T-cell (primary cell): Measurements from ENCODE around the gene ILDR2. TPM values are rescaled to one million over a fixed set of nuclear protein-coding genes. Genes with fewer than 3 reads are reported as not detected.

Source experiments
- ATAC-seq, 4 experiments: fragments of 200-7000 bp in 3 of 4; fragments of 150-1000 bp in 1 of 4; cut with Tn5 transposase; replicated peaks in 1 of 4; 1 replicate in 3 of 4; 2 replicates in 1 of 4; pipeline ENCODE4 v1.10.0; 2021; ENCODE audit warnings: moderate library complexity in 3 of 4, mild to moderate bottlenecking in 2 of 4, moderate number of reproducible peaks in 1 of 4
- CTCF ChIA-PET, 2 donors: fragments of 300-600 bp; sonication (Branson Sonifier 250); formaldehyde crosslinking; loops; one replicate each; lab custom pipeline; 2022; ENCODE audit warnings: antibody characterized with exemption in 2 of 2; lab: Charles Lee
- POLR2A ChIA-PET, 2 donors: fragments of 300-600 bp; sonication (Branson Sonifier 250); formaldehyde crosslinking; loops; one replicate each; lab custom pipeline; 2022; ENCODE audit warnings: antibody characterized with exemption in 2 of 2; lab: Charles Lee
- DNase-seq, 35 experiments: peaks; one replicate each; pipeline versions ENCODE4 v3.0.0 to v3.0.0-alpha.2; 2013 to 2023
- H3K27ac ChIP-seq: one replicate; pipeline ENCODE4 v1.5.1; 2013; ENCODE audit warnings: low read length
- H3K27me3 ChIP-seq, 2 experiments: replicated peaks in 1 of 2; 1 replicate in 1 of 2; 2 replicates in 1 of 2; pipeline versions ENCODE4 v1.6.1 to v1.7.0; 2013; ENCODE audit warnings: low read length in 1 of 2, mixed read lengths in 1 of 2; ENCODE audit not compliant: control insufficient read depth in 2 of 2, insufficient read depth in 2 of 2; ENCODE audit errors: extremely low read depth in 1 of 2
- H3K36me3 ChIP-seq, 2 donors: 1 replicate in 1 of 2; 2 replicates in 1 of 2; pipeline versions ENCODE4 v1.6.1 to v1.7.0; 2013; ENCODE audit warnings: low read length in 1 of 2; ENCODE audit not compliant: control insufficient read depth in 2 of 2, insufficient read depth in 1 of 2; ENCODE audit errors: extremely low read depth in 1 of 2
- H3K4me1 ChIP-seq, 2 experiments: 1 replicate in 1 of 2; 2 replicates in 1 of 2; pipeline versions ENCODE4 v1.6.1 to v1.7.0; 2013; ENCODE audit warnings: low read length in 2 of 2, mixed read lengths in 1 of 2; ENCODE audit not compliant: insufficient read depth in 2 of 2, control insufficient read depth in 1 of 2; ENCODE audit errors: extremely low read depth in 1 of 2
- H3K4me3 ChIP-seq, 2 donors: 1 replicate in 1 of 2; 2 replicates in 1 of 2; pipeline versions ENCODE4 v1.5.1 to v1.7.0; 2013; ENCODE audit warnings: mild to moderate bottlenecking in 2 of 2, low read length in 1 of 2, moderate library complexity in 1 of 2; ENCODE audit not compliant: control insufficient read depth in 1 of 2; ENCODE audit errors: extremely low read depth in 1 of 2
- H3K9me3 ChIP-seq: 2 replicates; pipeline ENCODE4 v1.7.0; 2013
- H3K27ac Mint-ChIP-seq, 2 donors: one replicate each; pipeline ENCODE4 v1.8.0; 2020 to 2021; ENCODE audit warnings: mild to moderate bottlenecking in 2 of 2, mixed read lengths in 2 of 2
- H3K27me3 Mint-ChIP-seq, 2 donors: one replicate each; pipeline ENCODE4 v1.8.0; 2021 to 2022; ENCODE audit warnings: mixed read lengths in 2 of 2
- H3K36me3 Mint-ChIP-seq: one replicate; pipeline ENCODE4 v1.8.0; 2021; ENCODE audit warnings: mixed read lengths
- H3K4me1 Mint-ChIP-seq, 3 donors: one replicate each; pipeline ENCODE4 v1.8.0; 2020 to 2022; ENCODE audit warnings: mixed read lengths in 3 of 3, mild to moderate bottlenecking in 1 of 3
- H3K4me3 Mint-ChIP-seq, 3 donors: one replicate each; pipeline ENCODE4 v1.8.0; 2020 to 2022; ENCODE audit warnings: mild to moderate bottlenecking in 3 of 3, mixed read lengths in 3 of 3, moderate library complexity in 3 of 3
- H3K9me3 Mint-ChIP-seq, 3 donors: one replicate each; pipeline ENCODE4 v1.8.0; 2020 to 2022; ENCODE audit warnings: mixed read lengths in 3 of 3
- WGBS: methylation state at CpG from one replicate; pipeline ENCODE4 v1.1.5; 2013; ENCODE audit warnings: missing lambda C conversion rate; ENCODE audit not compliant: insufficient coverage; 5-methylcytosine and 5-hydroxymethylcytosine counted together
- total RNA-seq, 35 experiments: library from RNA in 6 of 35; stranded (reverse) in 6 of 35; fragments of 120-200 nt in 1 of 35; gene quantifications; one replicate each; pipeline versions ENCODE4 v1.2.1 to v1.2.4 and lab custom pipeline; 2013 to 2026

ILDR2 gene
- total RNA-seq, 5 donors from 2014 or later (not counting 1 experiment from before 2014, with no cell fraction given) = 0.13 to 0.61 (median 0.30) TPM

- Histone ChIP-seq H3K36me3 (no peaks in the 10 kb centered on the region), H3K27ac (no peak overlapping the region), H3K4me1 (peaks cover 11 to 20% of the 10 kb centered on the region in 2 experiments), H3K9me3 (no peaks in the 10 kb centered on the region), H3K4me3 (no peak overlapping the region), H3K27me3 (peaks cover 0 to 17% of the 10 kb centered on the region in 2 experiments)
- no peak overlapping the region for H3K4me3 Mint-ChIP-seq
- H3K4me1 Mint-ChIP-seq = peaks cover 23 to 31% (median 28%) of the 10 kb centered on the region in 3 donors
- POLR2A ChIA-PET = no interaction called here
- no peak for DNase-seq
- no CpG with 5 or more reads among the region's 2 CpGs for WGBS
- ATAC-seq = no peak
- CTCF ChIA-PET = no interaction called here
- peaks cover 16 to 33% of the 10 kb centered on the region in 2 donors for H3K27me3 Mint-ChIP-seq
- H3K27ac Mint-ChIP-seq = no peak overlapping the region
- no peaks in the 10 kb centered on the region for H3K36me3 Mint-ChIP-seq
- H3K9me3 Mint-ChIP-seq = no peaks in the 10 kb centered on the region
Measured at GRCh38 chr1:166948856-166949350, 26.4 kb downstream of the ILDR2 start.

GRCh38 chr1:166947398-166948043 lies 27.8 kb downstream of the ILDR2 start:
- H3K9me3 Mint-ChIP-seq = no peaks in the 10 kb centered on the region
- H3K27me3 ChIP-seq = peaks cover 0 to 17% of the 10 kb centered on the region in 2 experiments
- no peaks in the 10 kb centered on the region for H3K9me3 ChIP-seq
- CTCF ChIA-PET = no interaction called here
- DNase-seq (peak in 14 of 35 experiments; percentile 0 to 26 (median 1)), ATAC-seq (peak in 1 of 4 experiments; percentile 29)
- H3K4me1 ChIP-seq = peaks cover 11 to 24% of the 10 kb centered on the region in 2 experiments
- H3K4me1 Mint-ChIP-seq = peaks cover 27 to 34% (median 30%) of the 10 kb centered on the region in 3 donors
- peak overlapping the region in 2 of 3 donors; percentile 17 to 55 for H3K4me3 Mint-ChIP-seq
- WGBS = 21% methylated on average over 31 of the region's 44 CpGs
- peaks cover 16 to 33% of the 10 kb centered on the region in 2 donors for H3K27me3 Mint-ChIP-seq
- no peaks in the 10 kb centered on the region for H3K36me3 Mint-ChIP-seq
- H3K27ac ChIP-seq = no peak overlapping the region
- H3K36me3 ChIP-seq = no peaks in the 10 kb centered on the region
- H3K27ac Mint-ChIP-seq = no peak overlapping the region
- H3K4me3 ChIP-seq = peak overlapping the region in 1 of 2 donors; percentile 33
- POLR2A ChIA-PET = no interaction called here

- peak in 2 of 35 experiments; percentile 4 to 24 for DNase-seq
- H3K27me3 Mint-ChIP-seq = peaks cover 16 to 22% of the 10 kb centered on the region in 2 donors
- Histone ChIP-seq H3K36me3 (no peaks in the 10 kb centered on the region), H3K4me3 (no peak overlapping the region), H3K27me3 (peaks cover 0 to 14% of the 10 kb centered on the region in 2 experiments), H3K27ac (no peak overlapping the region), H3K4me1 (peaks cover 11 to 25% of the 10 kb centered on the region in 2 experiments), H3K9me3 (no peaks in the 10 kb centered on the region)
- no peaks in the 10 kb centered on the region for H3K36me3 Mint-ChIP-seq
- ChIA-PET POLR2A (no interaction called here), CTCF (no interaction called here)
- no peak overlapping the region for H3K27ac Mint-ChIP-seq
- H3K9me3 Mint-ChIP-seq = no peaks in the 10 kb centered on the region
- peak; percentile 54 to 92 (median 64) for ATAC-seq
- peak overlapping the region in 1 of 3 donors; percentile 22 for H3K4me3 Mint-ChIP-seq
- peaks cover 27 to 34% (median 30%) of the 10 kb centered on the region in 3 donors for H3K4me1 Mint-ChIP-seq
- 19% methylated on average over 3 of the region's 5 CpGs for whole genome bisulfite sequencing
Measured at GRCh38 chr1:166944186-166944967, 31.0 kb downstream of the ILDR2 start.

GRCh38 chr1:166939741-166940375 lies 35.5 kb downstream of the ILDR2 start:
- ChIA-PET POLR2A (interaction anchor here in 1 of 2 donors (0.7 kb wide), 1 partner anchor 612 kb away, joined by 4 read pairs; no protein-coding TSS in a partner anchor), CTCF (no interaction called here)
- Histone ChIP-seq H3K36me3 (no peaks in the 10 kb centered on the region), H3K9me3 (no peaks in the 10 kb centered on the region), H3K27me3 (peaks cover 0 to 3% of the 10 kb centered on the region in 2 experiments), H3K4me1 (peaks cover 3 to 15% of the 10 kb centered on the region in 2 experiments), H3K4me3 (no peak overlapping the region), H3K27ac (no peak overlapping the region)
- 86% methylated on average over 2 of the region's 5 CpGs for WGBS
- H3K4me1 Mint-ChIP-seq = peaks cover 10 to 13% (median 13%) of the 10 kb centered on the region in 3 donors
- no peaks in the 10 kb centered on the region for H3K9me3 Mint-ChIP-seq
- ATAC-seq = no peak
- H3K4me3 Mint-ChIP-seq = no peak overlapping the region
- H3K36me3 Mint-ChIP-seq = no peaks in the 10 kb centered on the region
- H3K27ac Mint-ChIP-seq = no peak overlapping the region
- no peak for DNase-seq
- peaks cover 6 to 7% of the 10 kb centered on the region in 2 donors for H3K27me3 Mint-ChIP-seq

GRCh38 chr1:166937962-166938361 lies 37.4 kb downstream of the ILDR2 start:
- H3K27me3 ChIP-seq = no peaks in the 10 kb centered on the region
- H3K4me1 Mint-ChIP-seq = peaks cover 0 to 2% (median 0%) of the 10 kb centered on the region in 3 donors
- H3K9me3 Mint-ChIP-seq = no peaks in the 10 kb centered on the region
- CTCF ChIA-PET = no interaction called here
- H3K4me3 ChIP-seq = no peak overlapping the region
- no peaks in the 10 kb centered on the region for H3K36me3 Mint-ChIP-seq
- no peak for DNase-seq
- peaks cover 6 to 8% of the 10 kb centered on the region in 2 donors for H3K27me3 Mint-ChIP-seq
- H3K9me3 ChIP-seq = no peaks in the 10 kb centered on the region
- H3K27ac Mint-ChIP-seq = no peak overlapping the region
- POLR2A ChIA-PET = no interaction called here
- H3K36me3 ChIP-seq = no peaks in the 10 kb centered on the region
- no peak overlapping the region for H3K27ac ChIP-seq
- peaks cover 0 to 2% of the 10 kb centered on the region in 2 experiments for H3K4me1 ChIP-seq
- ATAC-seq = no peak
- no CpG with 5 or more reads among the region's 2 CpGs for WGBS
- no peak overlapping the region for H3K4me3 Mint-ChIP-seq

- Mint-ChIP-seq H3K27ac (no peak overlapping the region), H3K4me3 (no peak overlapping the region), H3K36me3 (no peaks in the 10 kb centered on the region), H3K27me3 (peaks cover 6 to 8% of the 10 kb centered on the region in 2 donors), H3K9me3 (no peaks in the 10 kb centered on the region), H3K4me1 (no peaks in the 10 kb centered on the region)
- Histone ChIP-seq H3K36me3 (no peaks in the 10 kb centered on the region), H3K4me3 (no peak overlapping the region), H3K4me1 (peaks cover 0 to 2% of the 10 kb centered on the region in 2 experiments), H3K9me3 (no peaks in the 10 kb centered on the region), H3K27ac (no peak overlapping the region), H3K27me3 (no peaks in the 10 kb centered on the region)
- ChIA-PET POLR2A (no interaction called here), CTCF (no interaction called here)
- WGBS = 67% methylated on average over 1 of the region's 4 CpGs
- no peak for ATAC-seq
- DNase-seq = no peak
Measured at GRCh38 chr1:166937329-166937728, 38.0 kb downstream of the ILDR2 start.
